Measurements from ENCODE around the gene VPS50. TPM values are rescaled to one million over a fixed set of nuclear protein-coding genes. Genes with fewer than 3 reads are reported as not detected.

VPS50 gene
- total and polyA plus RNA-seq, 12 donors = 4.8 to 25.6 (median 18.4) TPM

DNA sequence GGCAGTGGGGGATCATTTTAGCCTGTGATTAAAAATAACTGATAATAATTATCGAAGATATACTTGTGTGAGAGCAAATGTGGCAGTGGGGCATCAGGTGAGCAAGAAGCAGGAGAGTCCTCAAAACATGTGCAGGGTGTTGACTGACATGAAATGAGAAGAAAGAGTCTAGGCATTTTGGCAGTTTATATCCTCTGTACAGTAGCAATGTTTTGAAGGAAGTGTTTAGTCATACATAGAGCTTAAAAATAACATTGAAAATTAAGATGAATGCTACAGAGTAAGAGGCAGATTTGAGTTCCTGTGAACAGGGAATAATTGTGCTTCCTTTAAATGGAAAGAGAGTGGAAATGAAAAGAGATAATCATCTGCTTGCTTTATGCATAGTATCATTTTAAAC, 47.4 kb downstream of the VPS50 start:
- H3K36me3 ChIP-seq = peaks cover 0 to 52% (median 20%) of the 10 kb centered on the region in 9 donors
- H3K4me3 ChIP-seq = no peak overlapping the region
- no peak overlapping the region for H3K27ac ChIP-seq
- no peaks in the 10 kb centered on the region for H3K27me3 ChIP-seq
- ATAC-seq (no peak), DNase-seq (no peak)
- H3K4me1 ChIP-seq = peaks cover 0 to 5% (median 0%) of the 10 kb centered on the region in 9 donors
- TF ChIP-seq, protein P1, sequence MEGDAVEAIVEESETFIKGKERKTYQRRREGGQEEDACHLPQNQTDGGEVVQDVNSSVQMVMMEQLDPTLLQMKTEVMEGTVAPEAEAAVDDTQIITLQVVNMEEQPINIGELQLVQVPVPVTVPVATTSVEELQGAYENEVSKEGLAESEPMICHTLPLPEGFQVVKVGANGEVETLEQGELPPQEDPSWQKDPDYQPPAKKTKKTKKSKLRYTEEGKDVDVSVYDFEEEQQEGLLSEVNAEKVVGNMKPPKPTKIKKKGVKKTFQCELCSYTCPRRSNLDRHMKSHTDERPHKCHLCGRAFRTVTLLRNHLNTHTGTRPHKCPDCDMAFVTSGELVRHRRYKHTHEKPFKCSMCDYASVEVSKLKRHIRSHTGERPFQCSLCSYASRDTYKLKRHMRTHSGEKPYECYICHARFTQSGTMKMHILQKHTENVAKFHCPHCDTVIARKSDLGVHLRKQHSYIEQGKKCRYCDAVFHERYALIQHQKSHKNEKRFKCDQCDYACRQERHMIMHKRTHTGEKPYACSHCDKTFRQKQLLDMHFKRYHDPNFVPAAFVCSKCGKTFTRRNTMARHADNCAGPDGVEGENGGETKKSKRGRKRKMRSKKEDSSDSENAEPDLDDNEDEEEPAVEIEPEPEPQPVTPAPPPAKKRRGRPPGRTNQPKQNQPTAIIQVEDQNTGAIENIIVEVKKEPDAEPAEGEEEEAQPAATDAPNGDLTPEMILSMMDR (IDR thresholded peaks at IDR 0.05) = no peak
- 39 to 61% methylated on average over 1 of the region's 1 CpG for WGBS, 2 donors
- H3K9me3 ChIP-seq = no peaks in the 10 kb centered on the region
- intact Hi-C loops (cut with DNase I) = no loop called here

DNA sequence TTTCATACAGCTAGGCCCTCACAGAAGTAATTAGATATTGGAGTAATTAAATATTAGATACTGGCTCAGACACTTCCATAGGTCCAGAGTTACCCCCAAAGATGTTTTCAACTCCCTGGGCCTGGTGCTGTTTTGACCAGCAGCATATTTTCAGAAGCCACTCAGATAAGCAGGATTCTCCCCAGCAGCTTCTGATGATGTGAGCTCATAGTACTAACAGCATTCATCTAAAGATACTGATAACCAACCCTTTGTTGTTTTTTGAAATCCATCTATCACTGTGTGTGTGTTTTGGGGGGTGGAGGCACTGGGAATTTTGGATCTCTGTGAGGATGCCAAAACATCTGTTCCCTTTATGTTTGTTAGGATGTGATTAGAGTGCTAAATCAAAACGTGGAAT, 52.7 kb downstream of the VPS50 start:
- Histone ChIP-seq H3K27me3 (no peaks in the 10 kb centered on the region), H3K36me3 (peaks cover 0 to 17% (median 0%) of the 10 kb centered on the region in 9 donors), H3K9me3 (no peaks in the 10 kb centered on the region), H3K4me3 (no peak overlapping the region), H3K4me1 (peaks cover 0 to 3% (median 0%) of the 10 kb centered on the region in 9 donors), H3K27ac (no peak overlapping the region)
- intact Hi-C loops (cut with DNase I) = loop anchor here in 1 of 10 donors (5.0 kb wide), 1 partner anchor 57 kb away; no protein-coding TSS in a partner anchor
- WGBS, 2 donors = 26 to 33% methylated on average over 1 of the region's 1 CpG
- ATAC-seq (no peak), DNase-seq (no peak)
- TF ChIP-seq, protein P1 (IDR thresholded peaks at IDR 0.05) = no peak

DNA sequence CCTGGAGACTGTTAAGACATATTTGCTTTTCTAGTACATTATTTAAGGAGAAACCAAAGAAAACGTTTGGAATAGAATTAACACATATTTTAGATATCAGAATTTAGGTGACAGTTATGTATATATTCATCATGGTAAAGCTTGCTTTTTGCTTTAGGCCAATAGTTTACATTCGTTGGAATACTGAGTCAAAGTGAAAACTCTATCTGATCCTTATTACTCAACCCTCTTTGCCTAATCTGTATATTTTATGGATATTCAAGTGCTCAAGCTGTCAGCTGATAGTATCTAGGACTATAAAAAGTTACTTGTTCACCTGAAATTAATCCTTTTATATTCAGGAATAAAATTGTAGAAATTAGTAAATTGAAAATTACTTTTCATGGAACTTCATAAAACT, 61.1 kb downstream of the VPS50 start:
- ATAC-seq = no peak
- H3K4me1 ChIP-seq = no peaks in the 10 kb centered on the region

DNA sequence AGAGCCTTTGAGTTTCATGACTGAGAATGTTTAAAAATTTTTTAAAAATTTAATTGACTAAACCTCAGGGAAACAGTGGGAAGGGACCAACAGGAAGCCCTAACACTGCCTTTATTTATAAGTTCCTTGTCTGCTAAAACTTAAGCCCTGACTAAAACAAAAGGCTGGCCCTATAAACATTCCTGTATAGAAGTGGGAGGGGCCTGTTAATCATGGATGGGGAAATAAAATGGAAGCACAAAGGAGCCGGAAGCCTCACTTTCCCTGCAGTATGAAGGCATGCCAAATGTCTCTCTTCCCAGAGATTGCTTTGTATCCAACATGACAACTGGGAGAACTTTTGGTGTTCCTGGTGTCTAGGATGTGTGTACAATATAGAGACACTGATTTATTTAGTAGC, 66.0 kb downstream of the VPS50 start:
- H3K4me3 ChIP-seq = no peak overlapping the region
- intact Hi-C loops (cut with DNase I) = no loop called here
- H3K27me3 ChIP-seq = no peaks in the 10 kb centered on the region
- TF ChIP-seq, protein P1 (IDR thresholded peaks at IDR 0.05) = no peak
- DNase-seq (no peak), ATAC-seq (no peak)
- 100% methylated on average over 1 of the region's 1 CpG for WGBS, 2 donors
- no peaks in the 10 kb centered on the region for H3K4me1 ChIP-seq
- H3K27ac ChIP-seq = no peak overlapping the region
- no peaks in the 10 kb centered on the region for H3K9me3 ChIP-seq
- H3K36me3 ChIP-seq = peaks cover 0 to 81% (median 13%) of the 10 kb centered on the region in 9 donors

More for the DNA sequence above, 61.1 kb downstream of the VPS50 start:
- Histone ChIP-seq H3K27me3 (no peaks in the 10 kb centered on the region), H3K4me3 (no peak overlapping the region), H3K27ac (no peak overlapping the region), H3K9me3 (no peaks in the 10 kb centered on the region), H3K36me3 (peaks cover 0 to 62% (median 18%) of the 10 kb centered on the region in 9 donors)
- intact Hi-C loops (cut with DNase I) = no loop called here
- TF ChIP-seq, protein P1 (IDR thresholded peaks at IDR 0.05) = no peak
- WGBS, 2 donors = 80 to 85% methylated on average over 2 of the region's 2 CpGs
- DNase-seq = no peak
